PC-3 (cell line): Measurements from ENCODE around the gene CCNQ.

Experiments
- CTCF ChIP-seq: fragments of 300-600 bp; sonication (generic); conservative IDR thresholded peaks from 2 replicates; pipeline ENCODE4 v1.5.1; 2017; ENCODE audit warnings: antibody characterized with exemption, low read depth, mild to moderate bottlenecking, low read length
- EZH2phosphoT487 ChIP-seq: fragments of 300-600 bp; sonication (generic); IDR thresholded peaks from 2 replicates; pipeline ENCODE4 v1.6.1; 2018; ENCODE audit warnings: mild to moderate bottlenecking, antibody characterized with exemption, low read length, borderline replicate concordance

GRCh38 chrX:153572601-153573000 is 26.3 kb downstream of the CCNQ start:
- TF ChIP-seq CTCF (no peak), EZH2phosphoT487 (no peak)
